NCI-H1417 (cell line): ENCODE measurements around the gene SPPL2A.

Experiments
- DNase-seq, 3 experiments: peaks; one replicate each; lab custom pipeline; 2025; lab: John Stamatoyannopoulos, UW

Gene SPPL2A

DNA sequence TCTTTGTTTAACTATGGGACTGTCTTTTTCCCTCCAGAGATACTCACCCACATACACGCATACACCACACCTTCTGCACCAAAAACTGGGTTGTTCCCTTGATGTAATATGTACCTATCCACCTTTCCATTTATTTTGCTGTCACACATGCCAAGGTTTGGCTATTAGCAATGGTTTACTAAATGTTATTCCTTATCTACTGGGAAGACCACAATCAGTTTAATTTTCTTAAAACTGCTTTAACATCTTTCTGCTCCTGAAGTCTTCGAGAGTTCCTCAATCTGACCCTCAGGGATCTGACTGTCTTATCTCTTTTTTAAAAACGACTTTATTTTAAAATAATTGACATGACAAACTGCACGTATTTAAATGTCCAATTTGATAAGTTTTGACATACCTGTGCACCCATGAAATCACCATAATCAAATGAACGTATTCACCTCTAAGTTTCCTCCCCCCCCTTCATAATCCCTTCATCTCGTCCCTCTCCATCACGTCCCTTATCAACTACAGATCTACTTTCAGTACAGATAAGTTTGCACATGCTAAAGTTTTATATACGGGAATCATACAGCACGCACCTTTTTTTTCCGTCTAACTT, 78.1 kb downstream of the SPPL2A start:
- peak in 1 of 3 experiments; percentile 28 for DNase-seq

DNA sequence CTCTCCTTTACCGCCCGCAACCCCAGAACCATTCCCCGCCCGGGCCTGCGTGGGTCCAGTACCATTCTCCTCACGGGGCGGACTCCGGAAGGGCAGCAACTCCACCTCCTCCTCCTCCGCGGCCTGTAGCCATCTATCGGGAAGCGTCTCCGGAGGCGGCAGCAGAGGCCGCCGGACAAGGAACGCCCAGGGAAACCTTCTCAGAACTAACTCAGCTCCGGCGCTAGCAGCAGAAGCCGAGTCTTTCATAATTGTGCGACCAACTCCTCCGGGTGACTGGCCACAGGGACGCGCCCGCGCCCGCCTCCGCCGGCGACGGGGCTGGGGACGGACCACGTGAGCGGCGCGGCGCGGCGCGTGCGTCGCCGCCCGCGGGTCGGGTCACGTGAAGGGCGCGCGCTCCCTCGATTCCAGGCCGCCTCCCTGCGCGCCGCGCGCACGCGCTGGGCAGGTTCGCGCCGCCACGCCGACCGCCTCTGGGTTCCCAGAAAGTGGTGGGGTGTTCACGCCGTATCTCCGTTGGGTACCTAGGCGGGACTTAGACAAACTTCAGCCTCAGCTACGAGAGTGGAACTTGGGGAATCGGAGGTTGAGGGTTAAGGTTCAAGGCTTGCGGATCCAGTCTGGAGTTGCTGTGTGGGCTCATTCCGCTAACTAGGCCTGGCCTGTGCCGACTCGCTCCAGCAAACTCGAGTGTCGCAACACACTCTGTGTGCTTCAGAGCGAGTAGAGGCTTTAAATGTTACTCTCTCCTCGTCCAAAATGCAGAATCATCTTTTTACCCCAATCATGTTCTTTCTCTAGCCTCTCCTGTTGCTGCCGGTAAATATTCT, 78.8 kb downstream of the SPPL2A start, which contains the start of gene TRPM7:
TRPM7 (minus strand) TSS at position 329 of the 833 bp plus-strand sequence; CDS start at position 65, 264 bp downstream.
- peak; percentile 82 to 89 (median 88) for DNase-seq

- peak; percentile 45 to 82 (median 79) for DNase-seq
Measured at GRCh38 chr15:50685976-50686468, 79.5 kb downstream of the SPPL2A start.

GRCh38 chr15:50685191-50685975, 80.1 kb downstream of the SPPL2A start:
- DNase-seq: peak in 1 of 3 experiments; percentile 15

GRCh38 chr15:50681467-50681866, 84.0 kb downstream of the SPPL2A start:
- DNase-seq: no peak

GRCh38 chr15:50676799-50677483, 88.6 kb downstream of the SPPL2A start:
- DNase-seq: no peak

DNA sequence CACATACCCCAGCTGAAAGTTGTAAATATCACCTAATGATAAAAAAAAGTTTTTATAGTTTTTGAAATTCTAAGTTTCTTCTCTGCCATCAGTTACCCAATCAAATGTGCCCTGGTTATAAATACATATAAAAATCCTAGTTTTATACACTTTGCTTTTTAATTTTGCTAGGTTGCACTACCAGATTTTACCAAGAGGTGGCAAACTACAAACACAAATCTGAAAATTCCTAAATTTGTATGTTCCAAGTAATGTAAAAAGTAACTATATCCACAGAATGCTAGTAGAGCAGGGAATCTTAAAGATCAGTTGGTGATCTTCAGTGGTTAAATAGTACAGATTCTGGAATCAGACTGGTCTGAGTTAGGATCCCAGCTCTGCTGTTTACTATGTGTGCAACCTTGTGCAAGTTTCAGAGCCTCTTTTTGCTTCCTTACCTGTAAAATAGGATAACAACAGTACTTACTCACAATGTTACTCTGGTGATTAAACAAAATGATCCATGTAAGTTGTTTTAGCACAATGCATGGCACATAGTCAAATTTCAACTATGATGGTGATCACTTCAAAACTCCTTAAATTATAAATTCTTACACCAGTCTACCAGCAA, 89.9 kb downstream of the SPPL2A start:
- DNase-seq: peak in 2 of 3 experiments; percentile 0 to 22

GRCh38 chr15:50670115-50670514, 95.4 kb downstream of the SPPL2A start:
- DNase-seq: no peak

DNA sequence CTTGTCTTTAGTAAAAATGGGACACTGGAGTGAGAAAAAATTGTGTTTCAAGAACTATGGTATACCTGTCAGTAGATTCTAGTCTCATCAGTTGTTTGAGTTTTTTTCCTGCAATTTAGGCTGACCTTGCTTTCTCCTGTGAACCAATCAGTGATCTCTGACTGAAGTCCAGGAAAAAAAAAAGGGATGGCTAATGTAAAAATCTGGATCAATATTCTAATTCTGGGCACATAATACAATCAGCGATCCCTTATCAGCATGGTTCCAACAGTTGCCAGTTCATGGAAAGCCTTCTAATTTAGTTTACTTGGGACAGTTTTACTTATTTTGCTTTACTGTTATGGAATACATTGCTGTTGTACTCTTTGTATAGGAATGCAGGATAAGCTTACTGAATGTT, 95.9 kb downstream of the SPPL2A start:
- DNase-seq: no peak

DNA sequence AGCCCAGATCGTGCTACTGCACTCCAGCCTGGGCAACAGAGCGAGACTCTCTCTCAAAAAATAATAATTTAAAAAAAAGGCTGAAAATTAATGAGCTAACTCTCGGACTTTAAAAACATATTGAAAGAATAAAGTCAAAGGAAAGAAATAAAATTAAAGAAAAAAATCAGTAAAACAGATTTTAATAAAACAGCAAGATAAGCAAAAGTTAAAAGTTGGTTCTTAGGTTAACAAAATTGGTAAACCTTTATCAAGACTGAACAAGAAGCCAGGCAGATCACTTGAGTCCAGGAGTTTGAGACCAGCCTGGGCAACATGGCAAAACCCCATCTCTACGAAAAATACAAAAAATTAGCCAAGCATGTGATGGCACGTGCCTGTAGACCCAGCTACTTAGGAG, 99.6 kb downstream of the SPPL2A start:
- no peak for DNase-seq

- no peak for DNase-seq
Measured at GRCh38 chr15:50655555-50655954, 110.0 kb downstream of the SPPL2A start.

DNA sequence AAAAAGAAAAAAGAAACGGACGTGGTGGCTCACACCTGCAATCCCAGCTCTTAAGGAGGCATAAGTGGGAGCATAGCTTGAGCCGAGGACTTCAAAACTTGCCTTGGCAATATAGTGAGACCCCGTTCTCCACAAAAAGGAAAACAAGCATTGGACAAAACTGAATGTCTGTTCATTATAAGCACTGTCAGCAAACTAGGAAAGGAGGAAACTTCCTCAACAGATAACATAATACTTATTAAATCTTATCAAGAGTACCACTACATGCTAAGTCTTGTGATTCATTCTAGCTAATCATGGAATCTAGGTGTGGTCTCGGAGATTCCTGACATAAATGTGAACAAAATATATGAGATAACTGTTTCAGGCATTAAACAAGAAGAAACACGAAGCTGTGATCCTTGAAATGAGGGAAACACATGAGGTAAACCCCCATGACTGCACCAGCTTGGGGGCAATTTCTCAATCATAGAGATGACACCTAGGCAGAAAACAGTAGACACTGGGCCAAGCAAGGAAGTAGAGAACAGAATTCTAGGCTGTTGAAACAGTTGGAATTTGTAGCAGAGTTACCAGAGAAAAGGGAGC, 112.3 kb downstream of the SPPL2A start:
- DNase-seq: no peak

GRCh38 chr15:50652671-50653070, 112.8 kb downstream of the SPPL2A start:
- no peak for DNase-seq
